ENCODE results near the gene UBE3C. TPM values are rescaled to one million over a fixed set of nuclear protein-coding genes. Genes with fewer than 3 reads are reported as not detected.

UBE3C gene
- total and polyA plus RNA-seq, 2 of the 13 experiments (the other 11 are each of a cell fraction or from before 2014, with no cell fraction given), result 27.0 to 48.2 TPM

- TF ChIP-seq, protein P1, sequence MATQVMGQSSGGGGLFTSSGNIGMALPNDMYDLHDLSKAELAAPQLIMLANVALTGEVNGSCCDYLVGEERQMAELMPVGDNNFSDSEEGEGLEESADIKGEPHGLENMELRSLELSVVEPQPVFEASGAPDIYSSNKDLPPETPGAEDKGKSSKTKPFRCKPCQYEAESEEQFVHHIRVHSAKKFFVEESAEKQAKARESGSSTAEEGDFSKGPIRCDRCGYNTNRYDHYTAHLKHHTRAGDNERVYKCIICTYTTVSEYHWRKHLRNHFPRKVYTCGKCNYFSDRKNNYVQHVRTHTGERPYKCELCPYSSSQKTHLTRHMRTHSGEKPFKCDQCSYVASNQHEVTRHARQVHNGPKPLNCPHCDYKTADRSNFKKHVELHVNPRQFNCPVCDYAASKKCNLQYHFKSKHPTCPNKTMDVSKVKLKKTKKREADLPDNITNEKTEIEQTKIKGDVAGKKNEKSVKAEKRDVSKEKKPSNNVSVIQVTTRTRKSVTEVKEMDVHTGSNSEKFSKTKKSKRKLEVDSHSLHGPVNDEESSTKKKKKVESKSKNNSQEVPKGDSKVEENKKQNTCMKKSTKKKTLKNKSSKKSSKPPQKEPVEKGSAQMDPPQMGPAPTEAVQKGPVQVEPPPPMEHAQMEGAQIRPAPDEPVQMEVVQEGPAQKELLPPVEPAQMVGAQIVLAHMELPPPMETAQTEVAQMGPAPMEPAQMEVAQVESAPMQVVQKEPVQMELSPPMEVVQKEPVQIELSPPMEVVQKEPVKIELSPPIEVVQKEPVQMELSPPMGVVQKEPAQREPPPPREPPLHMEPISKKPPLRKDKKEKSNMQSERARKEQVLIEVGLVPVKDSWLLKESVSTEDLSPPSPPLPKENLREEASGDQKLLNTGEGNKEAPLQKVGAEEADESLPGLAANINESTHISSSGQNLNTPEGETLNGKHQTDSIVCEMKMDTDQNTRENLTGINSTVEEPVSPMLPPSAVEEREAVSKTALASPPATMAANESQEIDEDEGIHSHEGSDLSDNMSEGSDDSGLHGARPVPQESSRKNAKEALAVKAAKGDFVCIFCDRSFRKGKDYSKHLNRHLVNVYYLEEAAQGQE (IDR thresholded peaks at IDR 0.05; ENCODE audit: borderline replicate concordance in 1 of 2, low read depth in 1 of 2, low read length in 2 of 2), result no peak
- TF ChIP-seq HOXA7 (CRISPR knock-in tag; IDR thresholded peaks at IDR 0.05) (no peak), BRD4 (CRISPR knock-in tag; IDR thresholded peaks at IDR 0.05) (no peak), NFKBIZ (CRISPR knock-in tag; IDR thresholded peaks at IDR 0.05) (no peak), ZNF7 (CRISPR knock-in tag; IDR thresholded peaks at IDR 0.05) (no peak), ZNF775 (CRISPR knock-in tag; IDR thresholded peaks at IDR 0.05; ENCODE audit: borderline replicate concordance) (no peak), ZMAT3 (CRISPR knock-in tag; conservative IDR thresholded peaks at IDR 0.05) (no peak), ADNP (CRISPR knock-in tag; IDR thresholded peaks at IDR 0.05) (no peak), ZNF607 (CRISPR knock-in tag; IDR thresholded peaks at IDR 0.05; ENCODE audit: borderline replicate concordance) (no peak), NFKB2 (CRISPR knock-in tag; IDR thresholded peaks at IDR 0.05; ENCODE audit: borderline replicate concordance) (peak; percentile 75; the same call in 1 of the 2 replicates), ZNF414 (CRISPR knock-in tag; IDR thresholded peaks at IDR 0.05) (no peak), ZNF3 (CRISPR knock-in tag; IDR thresholded peaks at IDR 0.05) (no peak), SALL2 (CRISPR knock-in tag; IDR thresholded peaks at IDR 0.05) (no peak), JUNB (CRISPR knock-in tag; IDR thresholded peaks at IDR 0.05; ENCODE audit: borderline replicate concordance) (no peak), ZNF605 (CRISPR knock-in tag; IDR thresholded peaks at IDR 0.05) (no peak), ZNF484 (CRISPR knock-in tag; IDR thresholded peaks at IDR 0.05; ENCODE audit: borderline replicate concordance, low read depth) (no peak)
- TF ChIP-seq, protein P2, sequence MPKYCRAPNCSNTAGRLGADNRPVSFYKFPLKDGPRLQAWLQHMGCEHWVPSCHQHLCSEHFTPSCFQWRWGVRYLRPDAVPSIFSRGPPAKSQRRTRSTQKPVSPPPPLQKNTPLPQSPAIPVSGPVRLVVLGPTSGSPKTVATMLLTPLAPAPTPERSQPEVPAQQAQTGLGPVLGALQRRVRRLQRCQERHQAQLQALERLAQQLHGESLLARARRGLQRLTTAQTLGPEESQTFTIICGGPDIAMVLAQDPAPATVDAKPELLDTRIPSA (CRISPR knock-in tag; IDR thresholded peaks at IDR 0.05; ENCODE audit: borderline replicate concordance), result no peak
- TF ChIP-seq, protein P3, sequence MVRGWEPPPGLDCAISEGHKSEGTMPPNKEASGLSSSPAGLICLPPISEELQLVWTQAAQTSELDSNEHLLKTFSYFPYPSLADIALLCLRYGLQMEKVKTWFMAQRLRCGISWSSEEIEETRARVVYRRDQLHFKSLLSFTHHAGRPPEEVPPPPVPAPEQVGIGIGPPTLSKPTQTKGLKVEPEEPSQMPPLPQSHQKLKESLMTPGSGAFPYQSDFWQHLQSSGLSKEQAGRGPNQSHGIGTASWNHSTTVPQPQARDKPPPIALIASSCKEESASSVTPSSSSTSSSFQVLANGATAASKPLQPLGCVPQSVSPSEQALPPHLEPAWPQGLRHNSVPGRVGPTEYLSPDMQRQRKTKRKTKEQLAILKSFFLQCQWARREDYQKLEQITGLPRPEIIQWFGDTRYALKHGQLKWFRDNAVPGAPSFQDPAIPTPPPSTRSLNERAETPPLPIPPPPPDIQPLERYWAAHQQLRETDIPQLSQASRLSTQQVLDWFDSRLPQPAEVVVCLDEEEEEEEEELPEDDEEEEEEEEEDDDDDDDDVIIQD (CRISPR knock-in tag; IDR thresholded peaks at IDR 0.05; ENCODE audit: low read depth), result no peak
- TF ChIP-seq, protein P4, sequence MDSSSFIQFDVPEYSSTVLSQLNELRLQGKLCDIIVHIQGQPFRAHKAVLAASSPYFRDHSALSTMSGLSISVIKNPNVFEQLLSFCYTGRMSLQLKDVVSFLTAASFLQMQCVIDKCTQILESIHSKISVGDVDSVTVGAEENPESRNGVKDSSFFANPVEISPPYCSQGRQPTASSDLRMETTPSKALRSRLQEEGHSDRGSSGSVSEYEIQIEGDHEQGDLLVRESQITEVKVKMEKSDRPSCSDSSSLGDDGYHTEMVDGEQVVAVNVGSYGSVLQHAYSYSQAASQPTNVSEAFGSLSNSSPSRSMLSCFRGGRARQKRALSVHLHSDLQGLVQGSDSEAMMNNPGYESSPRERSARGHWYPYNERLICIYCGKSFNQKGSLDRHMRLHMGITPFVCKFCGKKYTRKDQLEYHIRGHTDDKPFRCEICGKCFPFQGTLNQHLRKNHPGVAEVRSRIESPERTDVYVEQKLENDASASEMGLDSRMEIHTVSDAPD (CRISPR knock-in tag; IDR thresholded peaks at IDR 0.05), result no peak
- TF ChIP-seq, protein P5, sequence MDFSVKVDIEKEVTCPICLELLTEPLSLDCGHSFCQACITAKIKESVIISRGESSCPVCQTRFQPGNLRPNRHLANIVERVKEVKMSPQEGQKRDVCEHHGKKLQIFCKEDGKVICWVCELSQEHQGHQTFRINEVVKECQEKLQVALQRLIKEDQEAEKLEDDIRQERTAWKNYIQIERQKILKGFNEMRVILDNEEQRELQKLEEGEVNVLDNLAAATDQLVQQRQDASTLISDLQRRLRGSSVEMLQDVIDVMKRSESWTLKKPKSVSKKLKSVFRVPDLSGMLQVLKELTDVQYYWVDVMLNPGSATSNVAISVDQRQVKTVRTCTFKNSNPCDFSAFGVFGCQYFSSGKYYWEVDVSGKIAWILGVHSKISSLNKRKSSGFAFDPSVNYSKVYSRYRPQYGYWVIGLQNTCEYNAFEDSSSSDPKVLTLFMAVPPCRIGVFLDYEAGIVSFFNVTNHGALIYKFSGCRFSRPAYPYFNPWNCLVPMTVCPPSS (IDR thresholded peaks at IDR 0.05), result no peak
Measured at GRCh38 chr7:157273208-157274093, 134.7 kb downstream of the UBE3C start (continued).

Measured in HepG2 (cell line).